Measurements from ENCODE around the gene STARD9.
"Not testable (repeated sequence)": the region's sequence is repeated elsewhere in the genome, so short reads cannot be mapped to it uniquely, and the experiment has no call there.

Gene STARD9

DNA sequence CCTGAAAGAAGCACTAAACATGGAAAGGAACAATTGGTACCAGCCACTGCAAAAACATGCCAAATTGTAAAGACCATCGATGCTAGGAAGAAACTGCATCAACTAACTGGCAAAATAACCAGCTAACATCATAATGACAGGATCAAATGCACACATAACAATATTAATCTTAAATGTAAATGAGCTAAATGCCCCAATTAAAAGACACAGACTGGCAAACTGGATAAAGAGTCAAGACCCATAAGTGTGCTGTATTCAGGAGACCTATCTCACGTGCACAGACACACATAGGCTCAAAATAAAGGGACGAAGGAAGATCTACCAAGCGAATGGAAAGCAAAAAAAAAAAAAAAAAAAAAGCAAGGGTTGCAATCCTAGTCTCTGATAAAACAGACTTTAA, 190.7 kb downstream of the STARD9 start:
- DNase-seq (ENCODE audit: low spot score), result not testable (repeated sequence)
